ENCODE measurements around the gene ID3.
A peak's percentile ranks its signal among the peaks of the same experiment; 100 is the strongest.

The ID3 gene

DNA sequence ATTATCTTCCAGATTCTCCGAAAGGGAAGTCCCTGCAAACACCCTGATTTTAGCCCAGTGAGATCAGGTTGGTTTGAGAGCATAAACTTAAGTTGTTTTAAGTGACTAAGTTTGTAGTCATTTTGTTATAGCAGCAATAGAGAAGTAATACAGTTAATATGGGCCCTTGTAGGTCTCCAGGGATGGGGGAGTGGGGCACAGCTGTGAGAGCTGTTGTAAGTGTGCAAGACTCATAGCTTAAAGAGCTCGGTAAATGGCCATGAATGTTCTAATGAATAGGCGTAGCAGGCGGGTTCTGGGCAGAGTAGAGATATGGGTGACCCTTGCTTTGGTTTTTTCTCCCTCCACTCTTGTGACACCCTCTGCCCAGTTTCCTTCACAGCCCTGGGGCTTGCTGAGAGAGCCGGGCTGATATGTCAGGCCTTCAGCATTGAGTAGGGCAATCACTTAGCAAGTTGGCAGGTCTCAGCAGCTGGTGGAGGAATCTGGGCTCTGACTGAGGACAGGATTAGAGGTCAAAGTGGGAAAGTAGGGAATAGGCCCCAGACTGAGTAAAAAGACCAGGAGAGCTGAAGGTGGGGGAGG, 16.0 kb upstream of the ID3 start:
- no peak overlapping the region for H3K4me3 ChIP-seq (ENCODE audit: low read depth, low read length, poor library complexity, severe bottlenecking)
- H3K79me2 ChIP-seq (ENCODE audit: insufficient read depth, low read length) = no peaks in the 10 kb centered on the region
- TF ChIP-seq EZH2 (IDR thresholded peaks at IDR 0.05; ENCODE audit: borderline replicate concordance, low read length) = no peak
- TF ChIP-seq, protein P1, sequence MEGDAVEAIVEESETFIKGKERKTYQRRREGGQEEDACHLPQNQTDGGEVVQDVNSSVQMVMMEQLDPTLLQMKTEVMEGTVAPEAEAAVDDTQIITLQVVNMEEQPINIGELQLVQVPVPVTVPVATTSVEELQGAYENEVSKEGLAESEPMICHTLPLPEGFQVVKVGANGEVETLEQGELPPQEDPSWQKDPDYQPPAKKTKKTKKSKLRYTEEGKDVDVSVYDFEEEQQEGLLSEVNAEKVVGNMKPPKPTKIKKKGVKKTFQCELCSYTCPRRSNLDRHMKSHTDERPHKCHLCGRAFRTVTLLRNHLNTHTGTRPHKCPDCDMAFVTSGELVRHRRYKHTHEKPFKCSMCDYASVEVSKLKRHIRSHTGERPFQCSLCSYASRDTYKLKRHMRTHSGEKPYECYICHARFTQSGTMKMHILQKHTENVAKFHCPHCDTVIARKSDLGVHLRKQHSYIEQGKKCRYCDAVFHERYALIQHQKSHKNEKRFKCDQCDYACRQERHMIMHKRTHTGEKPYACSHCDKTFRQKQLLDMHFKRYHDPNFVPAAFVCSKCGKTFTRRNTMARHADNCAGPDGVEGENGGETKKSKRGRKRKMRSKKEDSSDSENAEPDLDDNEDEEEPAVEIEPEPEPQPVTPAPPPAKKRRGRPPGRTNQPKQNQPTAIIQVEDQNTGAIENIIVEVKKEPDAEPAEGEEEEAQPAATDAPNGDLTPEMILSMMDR (IDR thresholded peaks at IDR 0.05; ENCODE audit: low read length) = no peak
- H3K27me3 ChIP-seq (ENCODE audit: insufficient read depth, low read length) = no peaks in the 10 kb centered on the region
- H3K9me2 ChIP-seq (ENCODE audit: low read depth, low read length) = no peaks in the 10 kb centered on the region
- H2AFZ ChIP-seq (ENCODE audit: low read length) = no peak overlapping the region
- H3K9me3 ChIP-seq (ENCODE audit: low read length) = no peaks in the 10 kb centered on the region
- peak overlapping the region; percentile 68 for H3K9ac ChIP-seq (ENCODE audit: low read length)
- H3K27ac ChIP-seq (ENCODE audit: low read depth, low read length, poor library complexity, severe bottlenecking) = peak overlapping the region; percentile 93
- H4K20me1 ChIP-seq (ENCODE audit: insufficient read depth, low read length) = no peaks in the 10 kb centered on the region
- peak overlapping the region; percentile 71 for H3K4me2 ChIP-seq (ENCODE audit: low read length)
- peaks cover 66% of the 10 kb centered on the region for H3K4me1 ChIP-seq (ENCODE audit: insufficient read depth, low read length, severe bottlenecking)
- H3K36me3 ChIP-seq (ENCODE audit: insufficient read depth, low read length) = no peaks in the 10 kb centered on the region
- H3F3A ChIP-seq (ENCODE audit: insufficient read depth, low read length) = peaks cover 5% of the 10 kb centered on the region; the same call in 1 of the 2 replicates

DNA sequence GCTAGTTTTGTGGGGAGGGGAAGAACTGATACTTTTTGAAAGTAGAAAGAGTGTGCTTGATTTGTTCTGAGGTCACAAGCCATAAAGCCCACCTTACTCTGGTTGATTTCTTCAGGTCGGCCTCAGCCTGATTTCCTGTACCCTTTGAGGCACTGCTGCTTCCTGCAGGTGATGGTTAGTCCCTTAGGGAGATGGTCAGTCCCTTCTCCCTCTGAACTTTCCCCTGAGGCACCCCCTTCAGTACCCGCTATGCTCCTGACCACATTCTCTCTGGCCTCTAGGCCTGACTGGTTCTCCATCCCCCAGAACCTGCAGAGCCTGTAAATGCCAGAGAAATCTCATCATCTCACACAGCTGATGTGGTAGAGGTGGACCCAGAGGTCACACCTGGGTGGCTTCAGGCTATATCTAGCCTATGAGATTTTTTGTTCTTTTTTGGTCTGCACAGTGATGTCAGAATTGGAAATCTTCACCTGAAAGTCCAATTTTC, 15.0 kb upstream of the ID3 start:
- no peak overlapping the region for H2AFZ ChIP-seq (ENCODE audit: low read length)
- H3K4me1 ChIP-seq (ENCODE audit: insufficient read depth, low read length, severe bottlenecking) = peaks cover 58% of the 10 kb centered on the region
- TF ChIP-seq, protein P1 (IDR thresholded peaks at IDR 0.05; ENCODE audit: low read length) = no peak
- TF ChIP-seq EZH2 (IDR thresholded peaks at IDR 0.05; ENCODE audit: borderline replicate concordance, low read length) = no peak
- H3K4me3 ChIP-seq (ENCODE audit: low read depth, low read length, poor library complexity, severe bottlenecking) = no peak overlapping the region
- no peaks in the 10 kb centered on the region for H3K36me3 ChIP-seq (ENCODE audit: insufficient read depth, low read length)
- H3K27me3 ChIP-seq (ENCODE audit: insufficient read depth, low read length) = no peaks in the 10 kb centered on the region
- H3K79me2 ChIP-seq (ENCODE audit: insufficient read depth, low read length) = no peaks in the 10 kb centered on the region
- H3F3A ChIP-seq (ENCODE audit: insufficient read depth, low read length) = peaks cover 5% of the 10 kb centered on the region; the same call in 1 of the 2 replicates
- peak overlapping the region; percentile 93 for H3K27ac ChIP-seq (ENCODE audit: low read depth, low read length, poor library complexity, severe bottlenecking)
- no peaks in the 10 kb centered on the region for H4K20me1 ChIP-seq (ENCODE audit: insufficient read depth, low read length)
- H3K9ac ChIP-seq (ENCODE audit: low read length) = peak overlapping the region; percentile 68; the same call in 1 of the 2 replicates
- H3K9me3 ChIP-seq (ENCODE audit: low read length) = no peaks in the 10 kb centered on the region
- peak overlapping the region; percentile 71; the same call in 1 of the 2 replicates for H3K4me2 ChIP-seq (ENCODE audit: low read length)
- H3K9me2 ChIP-seq (ENCODE audit: low read depth, low read length) = no peaks in the 10 kb centered on the region

DNA sequence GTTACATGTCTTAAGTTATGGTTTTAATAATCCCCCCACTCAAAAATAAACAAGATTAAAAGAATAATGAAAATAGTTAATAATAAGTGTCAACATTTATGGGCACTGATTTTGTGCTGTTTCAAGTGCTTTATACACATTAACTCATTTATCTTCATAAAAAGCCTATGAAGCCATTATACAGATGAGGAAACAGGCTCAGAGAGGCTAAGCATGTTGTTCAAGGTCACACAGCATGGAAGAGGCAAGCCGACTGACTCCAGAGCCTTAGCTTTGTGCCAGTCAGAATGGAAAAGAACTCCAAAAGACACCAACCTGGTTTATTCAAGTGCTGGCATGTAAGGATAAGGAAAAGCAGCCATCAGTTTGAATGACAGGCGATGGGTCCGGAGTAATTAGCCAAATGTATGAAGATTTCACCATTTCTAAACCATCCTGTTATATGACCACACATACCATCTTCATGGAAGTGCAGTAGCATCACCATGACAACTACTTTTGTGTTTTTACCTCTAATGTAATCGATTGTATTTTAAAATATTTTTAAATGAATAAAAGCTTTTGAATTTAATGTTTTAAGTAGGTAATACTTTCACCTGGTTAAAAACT, 14.4 kb upstream of the ID3 start:
- Histone ChIP-seq H3K79me2 (ENCODE audit: insufficient read depth, low read length) (no peaks in the 10 kb centered on the region), H3K9me2 (ENCODE audit: low read depth, low read length) (no peaks in the 10 kb centered on the region), H3K4me3 (ENCODE audit: low read depth, low read length, poor library complexity, severe bottlenecking) (no peak overlapping the region), H3K4me1 (ENCODE audit: insufficient read depth, low read length, severe bottlenecking) (peaks cover 56% of the 10 kb centered on the region), H3K9me3 (ENCODE audit: low read length) (no peaks in the 10 kb centered on the region), H4K20me1 (ENCODE audit: insufficient read depth, low read length) (no peaks in the 10 kb centered on the region), H3K36me3 (ENCODE audit: insufficient read depth, low read length) (no peaks in the 10 kb centered on the region), H3K27ac (ENCODE audit: low read depth, low read length, poor library complexity, severe bottlenecking) (peak overlapping the region; percentile 93), H3F3A (ENCODE audit: insufficient read depth, low read length) (peaks cover 5% of the 10 kb centered on the region; the same call in 1 of the 2 replicates), H3K4me2 (ENCODE audit: low read length) (peak overlapping the region; percentile 71; the same call in 1 of the 2 replicates), H3K27me3 (ENCODE audit: insufficient read depth, low read length) (no peaks in the 10 kb centered on the region), H2AFZ (ENCODE audit: low read length) (no peak overlapping the region), H3K9ac (ENCODE audit: low read length) (peak overlapping the region; percentile 68; the same call in 1 of the 2 replicates)
- TF ChIP-seq, protein P1 (IDR thresholded peaks at IDR 0.05; ENCODE audit: low read length) = no peak
- TF ChIP-seq EZH2 (IDR thresholded peaks at IDR 0.05; ENCODE audit: borderline replicate concordance, low read length) = no peak
